T47D (cell line): ENCODE data around the gene NEGR1.
"Not testable (repeated sequence)": the region's sequence is repeated elsewhere in the genome, so short reads cannot be mapped to it uniquely, and the experiment has no call there.

Experiments used
- DNase-seq, 2 experiments: peaks; one replicate each; pipeline versions ENCODE4 v3.0.0 to v3.0.0-alpha.2; 2011 to 2012; ENCODE audit warnings: low read depth in 1 of 2, low spot score in 1 of 2
- JUND ChIP-seq: IDR thresholded peaks from 2 replicates; pipeline ENCODE4 v1.6.1; 2012; ENCODE audit warnings: low read depth
- in situ Hi-C: cut with HindIII; loops from 2 replicates; pipeline ENCODE4 v1.10.0; 2016; ENCODE audit warnings: low sequenced_read_pairs, low pct_unique_long_range_greater_than_20kb

The NEGR1 gene

DNA sequence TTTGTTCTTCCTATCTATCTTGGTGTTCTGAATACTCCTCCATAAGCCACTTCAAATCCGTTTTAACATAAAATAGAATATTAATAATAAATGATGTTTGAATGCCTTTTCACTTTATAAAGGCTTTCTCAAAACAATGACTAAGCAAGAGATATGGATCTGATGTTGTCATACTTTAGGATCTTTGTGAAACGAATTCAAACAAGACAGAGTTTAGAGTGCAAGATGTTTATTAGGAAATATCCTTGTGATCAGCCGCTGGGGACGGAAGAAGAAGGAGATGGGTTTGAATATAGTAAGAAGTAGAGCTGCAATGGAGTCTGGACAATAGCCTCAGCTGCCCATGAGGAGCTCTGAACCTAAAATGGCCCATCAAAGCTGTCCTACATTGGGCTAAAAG, 351.8 kb downstream of the NEGR1 start:
- in situ Hi-C loops = no loop called here
- no peak for TF ChIP-seq JUND
- DNase-seq = no peak

DNA sequence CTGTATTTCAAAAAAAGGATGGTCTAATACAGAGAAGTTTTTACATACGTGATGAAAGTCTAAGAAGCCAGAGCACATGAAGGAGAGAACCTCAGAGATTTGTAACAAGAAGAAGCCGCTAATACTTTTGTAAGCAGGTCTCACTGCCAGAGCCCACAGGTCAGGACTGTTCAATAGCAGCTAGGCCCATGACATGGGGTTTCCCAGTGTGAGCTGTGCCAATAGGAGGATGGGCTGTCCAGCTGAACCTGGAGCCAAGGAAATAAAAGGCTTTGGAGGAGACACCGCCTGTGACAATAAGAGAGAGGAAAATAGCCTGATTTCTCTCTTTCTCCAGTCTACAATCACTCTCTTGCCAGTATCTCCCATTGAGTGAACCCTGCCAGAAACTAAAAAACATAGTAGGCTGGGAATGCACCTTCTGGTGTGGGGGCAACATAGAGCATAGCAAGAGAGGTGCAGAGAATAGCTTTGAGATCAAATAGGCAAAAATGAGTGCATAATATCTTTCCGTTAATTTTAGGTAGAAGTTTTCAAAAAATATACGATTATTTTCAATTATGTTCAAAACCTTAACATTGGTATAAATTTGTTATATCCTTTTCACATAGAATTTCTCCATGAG, 360.3 kb downstream of the NEGR1 start:
- in situ Hi-C loops = no loop called here
- TF ChIP-seq JUND = no peak
- no peak for DNase-seq

DNA sequence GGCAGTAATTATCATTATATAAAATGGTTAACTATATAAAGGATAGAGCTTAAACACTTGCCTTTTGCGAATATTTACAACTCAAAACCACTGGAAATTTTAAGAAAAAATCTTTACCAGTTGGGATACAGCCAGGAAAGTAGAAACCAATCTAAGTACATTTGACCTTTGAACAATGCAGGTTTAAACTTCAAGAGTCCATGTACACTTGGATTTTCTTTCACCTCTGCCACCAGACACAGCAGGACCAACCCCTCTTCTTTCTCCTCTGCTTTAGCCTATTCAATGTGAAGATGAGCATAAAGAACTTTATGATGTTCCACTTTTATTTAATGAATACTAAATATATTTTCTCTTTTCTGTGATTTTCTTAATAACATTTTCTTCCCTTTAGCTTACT, 361.1 kb downstream of the NEGR1 start:
- no peak for DNase-seq
- in situ Hi-C loops = no loop called here
- TF ChIP-seq JUND = no peak

DNA sequence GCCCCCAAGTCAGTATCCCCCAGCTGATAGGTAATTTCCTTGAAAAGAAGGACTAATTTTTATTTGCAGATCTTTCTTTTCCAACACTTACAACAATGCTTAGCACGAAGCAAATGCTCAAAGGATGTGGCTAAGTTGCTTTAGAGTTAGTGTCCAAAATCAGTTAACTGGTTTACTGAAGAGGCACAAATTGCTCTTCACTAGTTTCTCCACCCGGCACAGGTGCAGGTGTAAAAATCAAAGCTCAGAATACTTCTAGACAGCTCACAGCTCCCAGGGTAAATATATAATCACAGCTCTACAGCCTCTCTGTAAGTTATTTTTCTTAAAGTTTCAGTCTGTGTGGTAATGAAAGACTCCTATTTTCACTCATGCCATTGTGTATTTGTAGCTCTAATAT, 361.8 kb downstream of the NEGR1 start:
- no peak for DNase-seq
- in situ Hi-C loops = no loop called here
- TF ChIP-seq JUND = no peak

DNA sequence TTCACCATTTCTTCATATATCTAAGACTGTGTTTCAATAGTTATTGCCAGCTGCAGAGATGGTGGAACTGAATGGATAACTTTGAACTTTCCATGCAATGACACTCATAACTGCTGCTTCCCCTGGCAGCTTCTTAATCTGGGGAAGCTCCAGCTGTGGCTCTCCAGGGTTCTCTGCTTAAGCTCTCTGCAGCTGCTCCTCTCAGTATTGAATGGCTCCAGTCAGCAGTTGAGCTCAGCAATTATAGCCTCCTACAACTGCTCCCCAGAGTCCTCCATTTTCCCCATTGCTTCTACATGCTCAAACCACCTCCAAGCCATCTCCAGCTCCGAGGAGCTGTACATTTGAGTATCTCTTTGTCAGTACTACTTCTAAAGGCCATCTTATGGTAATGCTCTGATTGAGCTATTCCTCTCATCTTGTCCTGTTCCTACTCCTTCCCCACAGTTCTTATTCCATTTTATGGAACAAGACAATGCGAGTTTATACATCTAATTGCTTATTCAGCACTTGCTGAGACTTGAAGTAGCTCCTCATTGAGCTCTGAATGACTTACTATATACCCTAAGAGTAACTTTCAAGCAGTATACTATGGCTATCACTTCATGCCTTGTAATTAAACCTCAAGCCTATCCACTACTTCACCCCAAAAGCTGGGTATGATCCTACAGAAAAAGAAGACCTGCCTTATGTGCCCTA, 362.4 kb downstream of the NEGR1 start:
- TF ChIP-seq JUND = no peak
- in situ Hi-C loops = no loop called here
- no peak for DNase-seq

DNA sequence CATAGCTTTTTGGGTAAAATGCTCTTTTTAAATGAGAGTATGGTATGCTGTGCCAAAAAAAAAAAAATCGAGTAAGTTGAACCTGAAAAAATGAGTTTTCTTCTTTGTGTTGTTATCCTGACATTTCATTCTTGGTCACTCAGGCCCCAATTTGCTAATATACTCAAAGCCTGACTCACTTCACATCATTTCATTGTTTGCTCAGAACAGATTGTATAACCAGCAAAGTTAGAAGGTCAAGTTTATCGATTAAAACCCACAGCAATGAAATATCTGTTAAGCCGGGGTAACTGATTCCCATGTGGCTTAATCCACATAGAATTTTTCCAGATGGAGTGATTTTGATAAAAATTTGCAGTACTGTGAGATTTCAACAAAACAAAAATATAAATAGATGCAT, 363.7 kb downstream of the NEGR1 start:
- in situ Hi-C loops = no loop called here

DNA sequence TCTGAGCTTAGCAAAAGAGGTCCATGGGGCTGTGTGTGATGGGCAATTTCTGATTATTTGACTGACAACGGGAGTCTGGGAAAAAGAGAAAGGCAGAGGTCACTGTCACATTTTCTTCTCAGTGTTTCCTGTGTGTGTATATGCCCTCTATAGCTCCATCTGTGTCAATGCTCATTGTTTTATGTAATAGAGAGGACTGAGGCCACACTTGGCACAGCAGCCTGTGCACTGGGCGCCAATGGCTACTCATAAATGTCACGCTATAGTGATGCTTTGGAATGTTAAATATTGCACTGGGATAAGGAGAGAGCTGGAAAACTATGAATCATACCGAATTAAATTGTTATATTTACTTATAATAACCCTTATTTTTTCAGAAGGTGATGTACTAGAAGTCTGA, 365.4 kb downstream of the NEGR1 start:
- TF ChIP-seq JUND = no peak
- in situ Hi-C loops = no loop called here
- peak; percentile 1 to 44 for DNase-seq

More for the DNA sequence above, 363.7 kb downstream of the NEGR1 start:
- no peak for TF ChIP-seq JUND
- no peak for DNase-seq

DNA sequence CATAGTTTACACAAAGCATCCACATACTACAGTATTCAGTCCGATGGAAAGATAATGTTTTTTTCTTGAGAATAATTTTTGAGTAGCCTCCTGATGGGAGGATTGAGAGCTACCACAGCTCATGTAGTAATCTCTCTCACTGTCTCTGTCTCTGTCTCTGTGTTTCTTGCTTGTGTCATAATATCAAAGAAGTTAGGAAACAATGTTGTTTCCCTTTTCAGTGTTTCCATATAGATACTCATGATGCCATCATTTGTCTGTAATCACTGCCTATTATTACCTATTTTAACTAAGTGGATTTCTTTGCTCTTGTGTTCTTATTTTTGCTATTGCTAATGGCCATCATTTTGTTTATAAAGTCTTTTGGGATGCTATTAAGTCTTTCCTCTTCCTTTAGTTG, 367.7 kb downstream of the NEGR1 start:
- no peak for TF ChIP-seq JUND
- in situ Hi-C loops = no loop called here
- DNase-seq = no peak

DNA sequence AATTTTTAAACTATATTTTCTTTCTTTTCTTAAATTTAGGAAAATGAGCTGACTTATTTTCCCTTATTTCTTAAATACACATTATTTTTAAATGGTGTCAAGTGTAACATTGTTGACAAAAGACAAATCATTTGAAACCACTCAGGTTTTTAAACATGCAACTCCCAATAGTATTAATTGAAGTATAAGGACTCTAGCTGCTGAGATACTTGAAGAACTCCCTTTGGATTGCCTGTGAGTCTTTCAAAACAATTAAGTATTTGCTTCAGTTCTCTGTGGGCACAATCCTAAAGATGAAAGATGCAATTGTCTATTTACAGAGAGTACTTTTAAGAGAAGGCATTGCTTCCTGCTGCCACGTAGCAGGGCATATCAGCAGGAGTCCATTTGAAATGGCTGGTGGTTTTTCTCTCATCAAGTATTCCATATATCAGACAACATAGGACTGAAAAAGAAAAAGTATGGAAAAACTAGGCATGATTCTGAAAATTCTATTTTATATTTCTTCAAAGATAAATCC, 373.4 kb downstream of the NEGR1 start:
- in situ Hi-C loops = no loop called here
- DNase-seq = no peak
- TF ChIP-seq JUND = no peak

DNA sequence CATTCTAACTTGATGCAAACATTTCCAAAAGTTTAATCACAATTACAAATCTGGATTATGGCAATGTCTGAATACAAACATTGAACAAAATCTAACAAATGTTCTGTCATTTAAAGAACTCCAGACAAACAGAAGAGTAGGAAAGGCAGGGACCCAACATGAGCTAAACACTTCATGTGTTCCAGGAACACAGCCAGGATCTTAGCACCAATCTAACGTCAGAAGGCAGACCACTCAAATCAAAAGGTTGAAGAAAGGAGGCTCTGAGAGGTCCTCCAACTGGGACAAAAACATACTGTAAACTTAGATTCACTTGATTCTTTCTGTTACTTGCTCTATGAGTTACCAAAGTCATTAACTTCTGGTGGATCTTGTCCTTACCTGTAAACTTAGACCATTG, 374.0 kb downstream of the NEGR1 start:
- TF ChIP-seq JUND = no peak
- in situ Hi-C loops = no loop called here
- DNase-seq = no peak

DNA sequence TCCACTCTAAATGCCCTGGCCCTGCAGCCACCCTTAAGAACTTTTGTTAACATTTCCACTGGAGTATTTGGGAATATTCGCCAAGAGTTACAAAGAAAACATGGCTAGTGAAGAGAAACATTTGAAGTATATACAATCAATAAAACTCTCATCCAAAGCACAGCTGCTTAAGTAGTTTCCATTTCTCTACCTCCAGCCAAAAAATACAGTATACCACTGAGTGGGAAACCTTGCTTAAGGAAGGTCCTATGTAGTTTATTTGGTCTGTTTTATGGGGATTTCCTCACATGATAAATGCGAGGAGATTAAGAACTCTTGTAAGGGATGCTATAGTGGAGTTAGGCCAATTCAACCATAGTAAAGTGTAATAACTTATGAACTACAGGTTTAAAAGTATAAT, 382.5 kb downstream of the NEGR1 start:
- no peak for DNase-seq
- no peak for TF ChIP-seq JUND
- in situ Hi-C loops = no loop called here

DNA sequence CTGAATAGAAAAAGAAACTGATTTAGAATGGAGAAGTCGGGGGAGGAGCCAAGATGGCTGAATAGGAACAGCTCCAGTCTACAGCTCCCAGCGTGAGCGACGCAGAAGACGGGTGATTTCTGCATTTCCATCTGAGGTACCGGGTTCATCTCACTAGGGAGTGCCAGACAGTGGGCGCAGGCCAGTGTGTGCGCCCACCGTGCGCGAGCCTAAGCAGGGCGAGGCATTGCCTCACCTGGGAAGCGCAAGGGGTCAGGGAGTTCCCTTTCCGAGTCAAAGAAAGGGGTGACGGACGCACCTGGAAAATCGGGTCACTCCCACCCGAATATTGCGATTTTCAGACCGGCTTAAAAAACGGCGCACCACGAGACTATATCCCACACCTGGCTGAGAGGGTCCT, 394.2 kb downstream of the NEGR1 start:
- DNase-seq, in situ Hi-C loops: not testable (repeated sequence)

DNA sequence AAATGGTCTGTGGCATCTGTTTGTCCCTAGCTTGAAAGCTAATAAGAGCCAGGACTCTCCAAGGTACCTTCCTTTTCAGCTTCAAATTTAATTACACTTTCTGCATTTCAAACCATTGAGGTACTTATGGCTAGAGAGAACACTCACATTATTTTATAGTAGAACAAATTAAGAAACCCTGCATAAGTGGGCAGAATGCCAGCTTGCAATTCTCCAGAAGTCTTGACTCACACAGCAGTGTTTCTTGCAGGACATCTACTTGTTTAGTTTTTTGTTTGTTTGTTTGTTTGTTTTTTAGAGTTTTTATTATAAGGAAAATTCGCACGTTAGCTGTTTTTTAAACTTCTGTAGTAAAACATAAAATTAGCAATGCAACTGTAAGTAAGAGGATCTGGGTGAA, 397.2 kb downstream of the NEGR1 start:
- DNase-seq = no peak
- in situ Hi-C loops = no loop called here
- no peak for TF ChIP-seq JUND

DNA sequence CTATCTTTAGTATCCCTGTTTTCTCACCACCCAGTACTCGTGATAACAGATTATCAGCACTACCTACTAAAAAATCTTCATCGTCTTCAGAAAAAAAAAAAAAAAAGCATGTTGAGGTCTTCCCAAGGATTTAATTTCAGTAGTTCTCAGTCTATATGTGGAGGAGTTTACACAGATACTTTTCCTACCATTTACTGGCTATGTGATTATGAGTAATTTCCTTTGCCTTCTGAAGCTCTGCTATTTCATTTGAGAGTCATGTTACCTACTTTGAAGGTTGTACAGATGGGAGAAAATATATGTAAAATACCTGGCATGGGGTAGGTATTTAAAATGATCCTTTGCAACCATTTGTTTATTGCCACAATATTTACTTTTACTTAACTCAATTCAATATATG, 399.7 kb downstream of the NEGR1 start:
- in situ Hi-C loops = no loop called here
- no peak for TF ChIP-seq JUND
- DNase-seq = no peak
